HepG2 (cell line): ENCODE data around the gene SLC22A23. TPM values are rescaled to one million over a fixed set of nuclear protein-coding genes. Genes with fewer than 3 reads are reported as not detected.

ENCODE experiments used
- ARNT2 ChIP-seq: sonication (generic); formaldehyde crosslinking; IDR thresholded peaks from 2 replicates; pipeline ENCODE4 v1.8.0; 2022; ENCODE audit warnings: mild to moderate bottlenecking, low read depth, missing genetic modification reagents, moderate library complexity
- BORCS8-MEF2B ChIP-seq: sonication (generic); formaldehyde crosslinking; IDR thresholded peaks from 2 replicates; pipeline ENCODE4 v1.8.0; 2022; ENCODE audit warnings: mild to moderate bottlenecking, missing genetic modification reagents
- FOXA1 ChIP-seq, 2 experiments: fragments of 450-650 bp in 1 of 2; sonication (generic) in 1 of 2; formaldehyde crosslinking in 1 of 2; IDR thresholded peaks; 2 replicates each; pipeline versions ENCODE4 v1.4.0 to v1.6.1; 2016 to 2020; ENCODE audit warnings: missing genetic modification reagents in 1 of 2
- HOXA3 ChIP-seq: sonication (generic); formaldehyde crosslinking; IDR thresholded peaks from 2 replicates; pipeline ENCODE4 v1.5.0; 2020; ENCODE audit warnings: missing genetic modification reagents
- MTF2 ChIP-seq: sonication (generic); formaldehyde crosslinking; IDR thresholded peaks from 2 replicates; pipeline ENCODE4 v1.5.0; 2020; ENCODE audit warnings: missing genetic modification reagents, borderline replicate concordance
- POLR2G ChIP-seq: fragments of 200-400 bp; formaldehyde crosslinking; IDR thresholded peaks from 2 replicates; pipeline ENCODE4 v1.6.1; 2018; ENCODE audit warnings: mild to moderate bottlenecking, low read depth, low read length, moderate library complexity
- REL ChIP-seq: sonication (generic); formaldehyde crosslinking; conservative IDR thresholded peaks from 2 replicates; pipeline ENCODE4 v1.8.0; 2022; ENCODE audit warnings: mild to moderate bottlenecking, missing genetic modification reagents, moderate library complexity
- RXRB ChIP-seq: IDR thresholded peaks from 2 replicates; pipeline ENCODE4 v1.6.1; 2016; ENCODE audit warnings: borderline replicate concordance, missing genetic modification reagents, missing compliant biosample characterization
- SUZ12 ChIP-seq: fragments of 150-350 bp; IDR thresholded peaks from 2 replicates; pipeline ENCODE4 v1.6.1; 2014; ENCODE audit warnings: low read depth, low read length
- TGIF2 ChIP-seq: IDR thresholded peaks from 2 replicates; pipeline ENCODE4 v1.6.1; 2016; ENCODE audit warnings: control low read depth, missing compliant biosample characterization
- U2AF2 ChIP-seq: fragments of 200-400 bp; formaldehyde crosslinking; IDR thresholded peaks from 2 replicates; pipeline ENCODE4 v1.6.1; 2017; ENCODE audit warnings: low read depth, mild to moderate bottlenecking, low read length
- YY1 ChIP-seq: IDR thresholded peaks from 2 replicates; pipeline ENCODE4 v1.6.1; 2011; ENCODE audit warnings: low read length, low read depth, moderate library complexity, mild to moderate bottlenecking; ENCODE audit not compliant: insufficient read depth, insufficient replicate concordance
- ZBTB8A ChIP-seq: sonication (generic); formaldehyde crosslinking; IDR thresholded peaks from 2 replicates; pipeline ENCODE4 v1.4.0; 2020; ENCODE audit warnings: mild to moderate bottlenecking, low read depth, missing genetic modification reagents, borderline replicate concordance
- ZNF256 ChIP-seq: sonication (generic); formaldehyde crosslinking; conservative IDR thresholded peaks from 2 replicates; pipeline ENCODE4 v1.4.0; 2020; ENCODE audit warnings: missing genetic modification reagents
- ZNF562 ChIP-seq: sonication (generic); formaldehyde crosslinking; IDR thresholded peaks from 2 replicates; pipeline ENCODE4 v1.8.0; 2022; ENCODE audit warnings: missing genetic modification reagents, borderline replicate concordance
- ZNF563 ChIP-seq: sonication (generic); formaldehyde crosslinking; IDR thresholded peaks from 2 replicates; pipeline ENCODE4 v1.8.0; 2022; ENCODE audit warnings: mild to moderate bottlenecking, moderate library complexity, missing genetic modification reagents
- ZNF577 ChIP-seq: sonication (generic); formaldehyde crosslinking; IDR thresholded peaks from 2 replicates; pipeline ENCODE4 v1.4.0; 2020; ENCODE audit warnings: mild to moderate bottlenecking, low read depth, missing genetic modification reagents, borderline replicate concordance
- polyA plus RNA-seq, 8 experiments: library from polyadenylated mRNA; depleted of rRNA in 3 of 8; stranded (reverse) in 7 of 8; unstranded in 1 of 8; fragments of >200 nt; fragmentation: Illumina TruSeq in 4 of 8; extraction: Trizol in 4 of 8; gene quantifications; 2 replicates each; pipeline versions ENCODE4 v1.2.1 to v1.2.3, GENCODE V29; 2011 to 2016; ENCODE audit warnings: low read depth in 4 of 8, missing spikeins in 1 of 8, mixed read lengths in 1 of 8; ENCODE audit not compliant: insufficient read depth in 1 of 8
- total RNA-seq, 5 experiments: library from RNA; depleted of rRNA; stranded (reverse); fragments of >200 nt; fragmentation: Illumina TruSeq; extraction: Trizol; gene quantifications; 2 replicates each; pipeline ENCODE4 v1.2.3, GENCODE V29; 2016; ENCODE audit warnings: low read depth in 1 of 5
- TF ChIP-seq, protein P1 (sequence below): sonication (generic); formaldehyde crosslinking; conservative IDR thresholded peaks from 2 replicates; pipeline ENCODE4 v1.4.0; 2020; ENCODE audit warnings: missing genetic modification reagents
- TF ChIP-seq, protein P2 (sequence below): sonication (generic); formaldehyde crosslinking; IDR thresholded peaks from 2 replicates; pipeline ENCODE4 v1.9.0; 2021; ENCODE audit warnings: mild to moderate bottlenecking, missing genetic modification reagents
- TF ChIP-seq, protein P3 (sequence below): IDR thresholded peaks from 2 replicates; pipeline ENCODE4 v1.6.1; 2012; ENCODE audit warnings: inconsistent platforms
- TF ChIP-seq, protein P4 (sequence below): sonication (generic); formaldehyde crosslinking; IDR thresholded peaks from 2 replicates; pipeline ENCODE4 v1.8.1; 2023; ENCODE audit warnings: mild to moderate bottlenecking, inconsistent platforms, moderate library complexity, missing genetic modification reagents, borderline replicate concordance

The SLC22A23 gene
- total and polyA plus RNA-seq, 2 of the 13 experiments (the other 11 are each of a cell fraction or from before 2014, with no cell fraction given) = 11.8 to 17.5 TPM

DNA sequence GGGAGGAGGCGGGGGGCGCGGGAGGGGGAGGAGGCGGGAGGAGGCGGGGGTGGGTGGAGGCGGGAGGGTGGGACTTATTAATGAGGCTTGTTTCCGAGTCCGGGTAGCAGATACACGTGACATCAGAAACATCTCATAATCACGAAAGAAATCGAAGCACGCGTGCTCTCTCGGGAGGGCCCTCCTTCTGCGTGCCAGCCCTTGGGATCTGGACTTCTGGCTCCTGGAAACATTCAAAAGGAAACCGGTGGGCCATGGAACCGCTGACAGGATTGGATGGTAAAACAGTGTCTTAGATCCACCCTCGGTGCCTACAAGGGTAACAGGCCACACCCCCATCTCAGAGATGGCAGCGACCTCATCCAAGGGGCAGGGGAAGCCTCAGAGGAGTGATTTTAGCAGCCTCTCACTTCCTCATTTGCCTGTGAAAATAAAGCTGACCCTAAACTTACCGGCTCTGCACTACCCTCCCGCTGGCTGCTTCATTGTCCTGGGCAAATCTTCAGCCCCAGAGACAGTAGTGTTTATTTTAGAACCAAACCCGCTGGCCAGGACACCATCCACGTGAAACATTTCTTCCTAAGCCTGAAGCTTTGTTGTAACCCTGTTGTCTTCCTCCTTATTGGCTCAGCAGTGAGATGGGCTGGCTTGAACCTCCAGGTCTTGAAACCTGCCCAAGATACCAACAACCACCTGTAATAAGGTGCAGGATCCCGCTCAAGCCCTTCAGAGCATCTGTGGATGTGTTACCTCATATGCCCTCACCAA is 100.6 kb downstream of the SLC22A23 start (continued):
- TF ChIP-seq ZNF256 (CRISPR knock-in tag) (no peak), U2AF2 (no peak), ZBTB8A (CRISPR knock-in tag) (no peak), BORCS8-MEF2B (CRISPR knock-in tag) (no peak), POLR2G (peak; percentile 57), ZNF562 (CRISPR knock-in tag) (no peak), YY1 (no peak), FOXA1 (IDR thresholded peaks at IDR 0.05) (no peak), FOXA1 (CRISPR knock-in tag; IDR thresholded peaks at IDR 0.05) (0 out of 2 replicates have a peak, but pooled peaks have one; percentile 32), HOXA3 (CRISPR knock-in tag) (no peak; the same call in 1 of the 2 replicates), REL (CRISPR knock-in tag) (no peak), TGIF2 (CRISPR knock-in tag) (peak; percentile 62; the same call in 1 of the 2 replicates), SUZ12 (no peak), MTF2 (CRISPR knock-in tag) (no peak), ZNF577 (CRISPR knock-in tag) (no peak), RXRB (peak; percentile 43), ARNT2 (CRISPR knock-in tag) (peak; percentile 36; the same call in 1 of the 2 replicates), ZNF563 (CRISPR knock-in tag) (no peak)
- TF ChIP-seq, protein P1, sequence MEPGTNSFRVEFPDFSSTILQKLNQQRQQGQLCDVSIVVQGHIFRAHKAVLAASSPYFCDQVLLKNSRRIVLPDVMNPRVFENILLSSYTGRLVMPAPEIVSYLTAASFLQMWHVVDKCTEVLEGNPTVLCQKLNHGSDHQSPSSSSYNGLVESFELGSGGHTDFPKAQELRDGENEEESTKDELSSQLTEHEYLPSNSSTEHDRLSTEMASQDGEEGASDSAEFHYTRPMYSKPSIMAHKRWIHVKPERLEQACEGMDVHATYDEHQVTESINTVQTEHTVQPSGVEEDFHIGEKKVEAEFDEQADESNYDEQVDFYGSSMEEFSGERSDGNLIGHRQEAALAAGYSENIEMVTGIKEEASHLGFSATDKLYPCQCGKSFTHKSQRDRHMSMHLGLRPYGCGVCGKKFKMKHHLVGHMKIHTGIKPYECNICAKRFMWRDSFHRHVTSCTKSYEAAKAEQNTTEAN = no peak
- TF ChIP-seq, protein P2, sequence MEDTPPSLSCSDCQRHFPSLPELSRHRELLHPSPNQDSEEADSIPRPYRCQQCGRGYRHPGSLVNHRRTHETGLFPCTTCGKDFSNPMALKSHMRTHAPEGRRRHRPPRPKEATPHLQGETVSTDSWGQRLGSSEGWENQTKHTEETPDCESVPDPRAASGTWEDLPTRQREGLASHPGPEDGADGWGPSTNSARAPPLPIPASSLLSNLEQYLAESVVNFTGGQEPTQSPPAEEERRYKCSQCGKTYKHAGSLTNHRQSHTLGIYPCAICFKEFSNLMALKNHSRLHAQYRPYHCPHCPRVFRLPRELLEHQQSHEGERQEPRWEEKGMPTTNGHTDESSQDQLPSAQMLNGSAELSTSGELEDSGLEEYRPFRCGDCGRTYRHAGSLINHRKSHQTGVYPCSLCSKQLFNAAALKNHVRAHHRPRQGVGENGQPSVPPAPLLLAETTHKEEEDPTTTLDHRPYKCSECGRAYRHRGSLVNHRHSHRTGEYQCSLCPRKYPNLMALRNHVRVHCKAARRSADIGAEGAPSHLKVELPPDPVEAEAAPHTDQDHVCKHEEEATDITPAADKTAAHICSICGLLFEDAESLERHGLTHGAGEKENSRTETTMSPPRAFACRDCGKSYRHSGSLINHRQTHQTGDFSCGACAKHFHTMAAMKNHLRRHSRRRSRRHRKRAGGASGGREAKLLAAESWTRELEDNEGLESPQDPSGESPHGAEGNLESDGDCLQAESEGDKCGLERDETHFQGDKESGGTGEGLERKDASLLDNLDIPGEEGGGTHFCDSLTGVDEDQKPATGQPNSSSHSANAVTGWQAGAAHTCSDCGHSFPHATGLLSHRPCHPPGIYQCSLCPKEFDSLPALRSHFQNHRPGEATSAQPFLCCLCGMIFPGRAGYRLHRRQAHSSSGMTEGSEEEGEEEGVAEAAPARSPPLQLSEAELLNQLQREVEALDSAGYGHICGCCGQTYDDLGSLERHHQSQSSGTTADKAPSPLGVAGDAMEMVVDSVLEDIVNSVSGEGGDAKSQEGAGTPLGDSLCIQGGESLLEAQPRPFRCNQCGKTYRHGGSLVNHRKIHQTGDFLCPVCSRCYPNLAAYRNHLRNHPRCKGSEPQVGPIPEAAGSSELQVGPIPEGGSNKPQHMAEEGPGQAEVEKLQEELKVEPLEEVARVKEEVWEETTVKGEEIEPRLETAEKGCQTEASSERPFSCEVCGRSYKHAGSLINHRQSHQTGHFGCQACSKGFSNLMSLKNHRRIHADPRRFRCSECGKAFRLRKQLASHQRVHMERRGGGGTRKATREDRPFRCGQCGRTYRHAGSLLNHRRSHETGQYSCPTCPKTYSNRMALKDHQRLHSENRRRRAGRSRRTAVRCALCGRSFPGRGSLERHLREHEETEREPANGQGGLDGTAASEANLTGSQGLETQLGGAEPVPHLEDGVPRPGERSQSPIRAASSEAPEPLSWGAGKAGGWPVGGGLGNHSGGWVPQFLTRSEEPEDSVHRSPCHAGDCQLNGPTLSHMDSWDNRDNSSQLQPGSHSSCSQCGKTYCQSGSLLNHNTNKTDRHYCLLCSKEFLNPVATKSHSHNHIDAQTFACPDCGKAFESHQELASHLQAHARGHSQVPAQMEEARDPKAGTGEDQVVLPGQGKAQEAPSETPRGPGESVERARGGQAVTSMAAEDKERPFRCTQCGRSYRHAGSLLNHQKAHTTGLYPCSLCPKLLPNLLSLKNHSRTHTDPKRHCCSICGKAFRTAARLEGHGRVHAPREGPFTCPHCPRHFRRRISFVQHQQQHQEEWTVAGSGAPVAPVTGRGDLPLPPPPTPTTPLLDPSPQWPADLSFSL (CRISPR knock-in tag) = no peak
- TF ChIP-seq, protein P3, sequence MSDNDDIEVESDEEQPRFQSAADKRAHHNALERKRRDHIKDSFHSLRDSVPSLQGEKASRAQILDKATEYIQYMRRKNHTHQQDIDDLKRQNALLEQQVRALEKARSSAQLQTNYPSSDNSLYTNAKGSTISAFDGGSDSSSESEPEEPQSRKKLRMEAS = peak; percentile 49
- TF ChIP-seq, protein P4, sequence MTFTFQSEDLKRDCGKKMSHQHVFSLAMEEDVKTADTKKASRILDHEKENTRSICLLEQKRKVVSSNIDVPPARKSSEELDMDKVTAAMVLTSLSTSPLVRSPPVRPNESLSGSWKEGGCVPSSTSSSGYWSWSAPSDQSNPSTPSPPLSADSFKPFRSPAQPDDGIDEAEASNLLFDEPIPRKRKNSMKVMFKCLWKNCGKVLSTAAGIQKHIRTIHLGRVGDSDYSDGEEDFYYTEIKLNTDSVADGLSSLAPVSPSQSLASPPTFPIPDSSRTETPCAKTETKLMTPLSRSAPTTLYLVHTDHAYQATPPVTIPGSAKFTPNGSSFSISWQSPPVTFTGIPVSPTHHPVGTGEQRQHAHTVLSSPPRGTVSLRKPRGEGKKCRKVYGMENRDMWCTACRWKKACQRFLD (CRISPR knock-in tag) = no peak
